ENCODE measurements around the gene GJB2. TPM values are rescaled to one million over a fixed set of nuclear protein-coding genes. Genes with fewer than 3 reads are reported as not detected.

GJB2 gene
- total RNA-seq, 1 experiment from 2014 or later: 5.5 TPM

GRCh38 chr13:20206698-20207235, 14.0 kb upstream of the GJB2 start:
- no TSS peak for BruUV-seq (replicated peaks)
- Histone ChIP-seq H2AFZ (no peak overlapping the region), H4K20me1 (ENCODE audit: insufficient read depth) (no peaks in the 10 kb centered on the region), H3K4me3 (no peak overlapping the region), H3K79me2 (ENCODE audit: low read depth) (no peaks in the 10 kb centered on the region), H3K36me3 (ENCODE audit: low read depth) (no peaks in the 10 kb centered on the region), H3K4me1 (replicated peaks; ENCODE audit: insufficient read depth) (no peaks in the 10 kb centered on the region), H3K27ac (no peak overlapping the region), H3K9me3 (ENCODE audit: insufficient read depth, low read depth) (no peaks in the 10 kb centered on the region), H3K27me3 (ENCODE audit: insufficient read depth, low read depth) (no peaks in the 10 kb centered on the region), H3K4me2 (no peak overlapping the region), H3F3A (ENCODE audit: insufficient read depth, low read depth) (no peaks in the 10 kb centered on the region), H3K9me2 (ENCODE audit: insufficient read depth) (no peaks in the 10 kb centered on the region)
- CTCF ChIA-PET: no interaction called here
- POLR2A ChIA-PET (ENCODE audit: unreplicated experiment): no interaction called here
- TF ChIP-seq CTCF (conservative IDR thresholded peaks at IDR 0.05) (no peak), EZH2 (IDR thresholded peaks at IDR 0.05; ENCODE audit: low read depth) (no peak)
- no peak for DNase-seq
- intact Hi-C loops (cut with micrococcal nuclease; ENCODE audit: unreplicated experiment): no loop called here

- Histone ChIP-seq H3K36me3 (ENCODE audit: low read depth) (no peaks in the 10 kb centered on the region), H4K20me1 (ENCODE audit: insufficient read depth) (no peaks in the 10 kb centered on the region), H3K4me2 (no peak overlapping the region), H3K79me2 (ENCODE audit: low read depth) (no peaks in the 10 kb centered on the region), H3K9me2 (ENCODE audit: insufficient read depth) (no peaks in the 10 kb centered on the region), H3K9me3 (ENCODE audit: insufficient read depth, low read depth) (no peaks in the 10 kb centered on the region), H3K27ac (no peak overlapping the region), H3K4me1 (replicated peaks; ENCODE audit: insufficient read depth) (no peaks in the 10 kb centered on the region), H3F3A (ENCODE audit: insufficient read depth, low read depth) (no peaks in the 10 kb centered on the region), H2AFZ (no peak overlapping the region), H3K4me3 (no peak overlapping the region), H3K27me3 (ENCODE audit: insufficient read depth, low read depth) (no peaks in the 10 kb centered on the region)
- intact Hi-C loops (cut with micrococcal nuclease; ENCODE audit: unreplicated experiment): no loop called here
- no TSS peak for BruUV-seq (replicated peaks)
- ChIA-PET CTCF (no interaction called here), POLR2A (ENCODE audit: unreplicated experiment) (no interaction called here)
- no peak for DNase-seq
- TF ChIP-seq EZH2 (IDR thresholded peaks at IDR 0.05; ENCODE audit: low read depth) (no peak), CTCF (conservative IDR thresholded peaks at IDR 0.05) (no peak)
These were observed 13.4 kb upstream of the GJB2 start for GRCh38 chr13:20206065-20206697.

GRCh38 chr13:20198781-20199180, 6.0 kb upstream of the GJB2 start:
- ChIA-PET CTCF (no interaction called here), POLR2A (ENCODE audit: unreplicated experiment) (interaction anchor here (0.6 kb wide), 1 partner anchor 292 kb away, joined by 5 read pairs; no protein-coding TSS in a partner anchor)
- Histone ChIP-seq H3K9me2 (ENCODE audit: insufficient read depth) (no peaks in the 10 kb centered on the region), H3K27ac (no peak overlapping the region), H2AFZ (no peak overlapping the region), H4K20me1 (ENCODE audit: insufficient read depth) (no peaks in the 10 kb centered on the region), H3K9me3 (ENCODE audit: insufficient read depth, low read depth) (0 out of 2 replicates have a peak, but pooled peaks cover 7% of the 10 kb centered on the region), H3K79me2 (ENCODE audit: low read depth) (no peaks in the 10 kb centered on the region), H3K4me2 (no peak overlapping the region), H3K27me3 (ENCODE audit: insufficient read depth, low read depth) (no peaks in the 10 kb centered on the region), H3K4me1 (replicated peaks; ENCODE audit: insufficient read depth) (no peaks in the 10 kb centered on the region), H3K36me3 (ENCODE audit: low read depth) (no peaks in the 10 kb centered on the region), H3K4me3 (no peak overlapping the region), H3F3A (ENCODE audit: insufficient read depth, low read depth) (0 out of 2 replicates have a peak, but pooled peaks cover 7% of the 10 kb centered on the region)
- no TSS peak for BruUV-seq (replicated peaks)
- DNase-seq: no peak
- intact Hi-C loops (cut with micrococcal nuclease; ENCODE audit: unreplicated experiment): loop anchor here (10.0 kb wide), 1 partner anchor 726 kb away; no protein-coding TSS in a partner anchor
- no peak for TF ChIP-seq CTCF (conservative IDR thresholded peaks at IDR 0.05)
- no peak for TF ChIP-seq EZH2 (IDR thresholded peaks at IDR 0.05; ENCODE audit: low read depth)

Measured in PC-9 (cell line).